ENCODE measurements around the gene BCL6.
A peak's percentile ranks its signal among the peaks of the same experiment; 100 is the strongest.

The BCL6 gene

GRCh38 chr3:187740421-187741399 is 4.6 kb downstream of the BCL6 start:
- peak; percentile 88 for TF ChIP-seq CTCF (IDR thresholded peaks at IDR 0.05; ENCODE audit: control extremely low read depth, extremely low read depth, low read depth, missing control alignments)
- ChIA-PET POLR2A (interaction anchor here (0.6 kb wide), 1 partner anchor 1421 kb away, joined by 3 read pairs; no protein-coding TSS in a partner anchor), CTCF (interaction anchor here (0.6 to 11.9 kb wide), 121 partner anchors 8 to 1614 kb away, joined by 3 to 530 read pairs (median 4); partner anchors contain the start of genes RTP2 and RTP4)
- peak; percentile 62 for DNase-seq (ENCODE audit: extremely low spot score)

DNA sequence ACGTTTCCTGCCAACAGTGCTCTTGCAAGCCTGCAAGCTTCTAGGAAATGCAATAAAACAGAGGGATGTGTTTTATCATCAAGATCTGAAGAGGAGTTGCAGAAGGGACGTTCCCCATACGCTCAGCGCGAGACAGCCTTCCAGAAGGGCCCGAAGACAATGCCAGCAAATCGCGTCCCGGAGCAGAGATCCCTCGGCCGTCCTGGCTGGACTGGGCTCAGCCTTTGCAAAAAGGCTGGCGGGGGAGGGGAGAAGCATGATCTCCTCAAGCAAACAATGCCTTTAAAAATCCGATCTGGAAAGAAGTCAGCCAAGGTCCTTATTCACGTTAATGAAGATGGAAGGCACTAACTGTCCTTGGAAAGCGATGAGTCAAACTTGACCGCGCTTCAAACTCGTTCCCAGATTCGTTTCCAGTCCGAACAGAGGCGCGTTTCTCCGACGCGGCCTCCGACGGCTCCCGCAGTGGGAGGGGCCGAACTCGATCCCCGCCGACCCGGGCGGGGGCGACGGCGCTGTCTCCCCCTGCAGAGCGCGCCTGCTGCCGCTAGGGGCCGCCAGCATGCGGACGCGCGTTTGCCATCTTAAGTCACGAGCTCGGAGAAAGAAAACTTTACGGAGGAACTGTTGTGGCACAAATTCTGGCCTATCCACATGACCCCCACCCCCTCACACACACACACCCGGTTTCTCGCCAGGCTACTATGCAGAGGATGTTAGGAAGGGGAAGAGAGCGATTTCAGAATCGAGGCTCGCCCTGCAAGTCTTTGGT is 5.5 kb downstream of the BCL6 start:
- peak; percentile 99 for TF ChIP-seq CTCF (IDR thresholded peaks at IDR 0.05; ENCODE audit: control extremely low read depth, extremely low read depth, low read depth, missing control alignments)
- DNase-seq (ENCODE audit: extremely low spot score) = peak; percentile 72
- POLR2A ChIA-PET = no interaction called here
- CTCF ChIA-PET = interaction anchor here (0.6 to 11.9 kb wide), 120 partner anchors 9 to 1615 kb away, joined by 3 to 530 read pairs (median 4); partner anchors contain the start of genes RTP2 and RTP4

GRCh38 chr3:187739094-187739560 is 6.1 kb downstream of the BCL6 start:
- DNase-seq (ENCODE audit: extremely low spot score) = no peak
- ChIA-PET CTCF (interaction anchor here (0.7 to 11.9 kb wide), 59 partner anchors 9 to 1534 kb away, joined by 3 to 530 read pairs (median 5); no protein-coding TSS in a partner anchor), POLR2A (no interaction called here)
- TF ChIP-seq CTCF (IDR thresholded peaks at IDR 0.05; ENCODE audit: control extremely low read depth, extremely low read depth, low read depth, missing control alignments) = no peak

GRCh38 chr3:187738331-187739093 is 6.8 kb downstream of the BCL6 start:
- peak; percentile 71 for TF ChIP-seq CTCF (IDR thresholded peaks at IDR 0.05; ENCODE audit: control extremely low read depth, extremely low read depth, low read depth, missing control alignments)
- DNase-seq (ENCODE audit: extremely low spot score) = peak; percentile 81
- ChIA-PET CTCF (interaction anchor here (0.6 to 11.9 kb wide), 50 partner anchors 8 to 1535 kb away, joined by 3 to 530 read pairs (median 4); no protein-coding TSS in a partner anchor), POLR2A (no interaction called here)

DNA sequence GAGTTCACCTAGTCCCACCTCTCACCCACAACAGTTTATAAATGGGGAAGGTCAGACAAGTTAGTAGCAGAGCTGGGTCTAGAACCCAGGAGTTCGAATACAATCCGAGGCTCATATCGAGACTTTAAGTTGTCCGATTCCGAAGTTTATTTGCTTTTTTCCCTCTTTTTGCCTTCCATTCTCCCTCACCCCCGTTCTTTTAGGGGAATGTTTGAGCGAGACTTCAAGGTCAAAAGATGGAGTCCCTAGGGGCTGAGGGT is 7.3 kb downstream of the BCL6 start:
- ChIA-PET CTCF (interaction anchor here (1.0 to 11.9 kb wide), 24 partner anchors 8 to 1411 kb away, joined by 3 to 530 read pairs (median 6); no protein-coding TSS in a partner anchor), POLR2A (no interaction called here)
- TF ChIP-seq CTCF (IDR thresholded peaks at IDR 0.05; ENCODE audit: control extremely low read depth, extremely low read depth, low read depth, missing control alignments) = no peak
- no peak for DNase-seq (ENCODE audit: extremely low spot score)
